Ramos (cell line): ENCODE measurements around the gene TRAK2.
"Not testable (repeated sequence)": the region's sequence is repeated elsewhere in the genome, so short reads cannot be mapped to it uniquely, and the experiment has no call there.

Source experiments
- in situ Hi-C: fragments of 300-500 bp; cut with MboI; formaldehyde crosslinking; loops from one replicate; pipeline ENCODE4 v1.14.3; 2022; ENCODE audit warnings: low sequenced_read_pairs; ENCODE audit not compliant: unreplicated experiment

The TRAK2 gene

GRCh38 chr2:201419057-201419635 is 32.1 kb downstream of the TRAK2 start:
- in situ Hi-C loops: no loop called here

DNA sequence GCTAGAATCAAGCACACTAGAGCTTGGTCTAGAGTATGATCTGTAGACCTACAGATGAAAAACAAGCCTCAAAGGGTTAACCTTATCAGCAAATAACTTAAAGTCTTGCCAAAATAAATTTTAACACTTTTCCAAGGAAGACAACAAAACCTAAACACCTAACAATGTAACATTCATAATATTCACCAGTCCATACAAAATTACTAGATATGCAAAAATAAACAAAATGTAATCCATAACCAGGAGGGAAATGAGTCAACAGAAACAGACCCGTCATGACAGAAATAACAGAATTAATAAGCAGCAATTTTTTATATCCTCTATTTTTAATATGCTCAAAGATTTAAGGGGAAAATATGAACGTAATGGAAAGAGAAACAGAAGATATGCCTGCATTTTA is 36.1 kb downstream of the TRAK2 start:
- in situ Hi-C loops: no loop called here

DNA sequence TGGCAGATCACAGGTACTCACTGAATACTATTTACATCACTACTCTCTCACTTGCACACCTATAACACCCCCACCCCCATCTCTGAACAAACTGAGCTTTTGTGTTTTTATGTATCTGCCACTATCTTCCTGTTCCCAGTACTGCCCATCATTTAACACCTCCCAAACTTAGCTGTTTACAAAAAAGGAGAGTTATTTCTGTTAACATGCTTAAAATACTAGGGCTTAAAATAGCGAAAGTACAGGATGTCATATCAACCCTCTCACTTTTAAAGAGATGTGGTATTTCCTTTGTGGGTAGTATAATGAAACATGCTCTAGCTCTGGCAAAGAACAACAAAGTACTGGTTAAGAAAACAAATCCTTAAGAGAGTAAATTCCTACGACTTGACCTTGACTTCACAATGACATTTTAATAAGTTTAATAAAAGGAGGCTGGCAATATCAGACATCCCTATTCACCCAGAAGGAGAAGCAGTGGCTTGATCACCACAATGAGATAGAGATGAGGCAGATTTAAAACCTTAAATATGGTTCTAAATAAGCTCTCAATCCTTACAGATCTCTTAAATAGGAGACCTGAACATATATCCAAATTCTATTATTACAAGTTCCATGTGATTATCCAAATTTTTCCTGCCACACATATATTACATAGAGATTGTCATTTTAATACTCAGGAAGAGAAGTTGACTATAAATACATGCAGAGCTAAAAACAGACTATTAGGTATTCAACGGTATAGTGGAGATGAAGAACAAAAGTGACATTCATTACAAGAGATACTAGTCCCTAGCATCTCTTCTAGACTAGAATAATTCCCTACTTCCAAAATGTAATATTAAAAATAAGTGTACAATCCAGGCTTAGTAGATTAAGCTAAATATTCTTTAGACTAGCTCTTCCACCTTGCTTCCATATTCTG is 36.9 kb downstream of the TRAK2 start:
- in situ Hi-C loops: no loop called here

DNA sequence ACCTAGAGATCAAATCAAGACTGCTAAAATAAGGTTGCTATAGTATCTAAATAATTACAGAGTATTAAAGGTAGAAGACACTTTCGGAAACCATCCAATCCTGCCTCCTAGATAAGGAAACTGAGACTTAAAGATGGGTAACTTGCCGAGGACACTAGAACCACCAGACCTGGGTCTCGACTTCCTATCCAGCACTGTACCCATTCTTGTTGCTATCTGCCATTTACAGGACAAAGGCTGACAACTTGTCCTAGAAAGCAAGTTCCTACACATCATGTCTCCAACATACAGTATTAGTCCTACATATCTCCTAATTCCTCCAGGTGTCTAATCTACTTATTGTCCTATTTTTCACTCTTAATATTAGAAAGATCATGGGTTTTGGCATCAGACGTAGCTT is 37.7 kb downstream of the TRAK2 start:
- in situ Hi-C loops: no loop called here

GRCh38 chr2:201413143-201413542 is 38.1 kb downstream of the TRAK2 start:
- in situ Hi-C loops: no loop called here

DNA sequence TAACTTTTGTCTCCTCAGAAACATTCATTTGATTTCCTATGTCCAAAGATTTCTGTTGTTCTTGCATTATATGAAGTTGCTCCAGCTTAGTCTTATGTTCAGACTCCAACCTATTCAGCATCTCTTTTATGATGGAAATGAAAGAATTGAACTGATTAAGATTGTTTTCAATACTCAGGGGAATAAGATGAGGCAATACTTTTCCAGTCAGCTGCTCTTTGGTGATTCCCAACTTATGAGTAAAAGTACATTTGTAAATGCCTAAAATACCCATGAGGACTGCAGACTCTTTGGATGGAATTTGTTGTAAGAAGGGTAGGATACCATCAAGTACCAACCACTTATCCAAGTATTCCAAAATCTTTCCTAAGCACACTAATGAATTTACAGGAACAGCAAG is 39.8 kb downstream of the TRAK2 start:
- in situ Hi-C loops: no loop called here

DNA sequence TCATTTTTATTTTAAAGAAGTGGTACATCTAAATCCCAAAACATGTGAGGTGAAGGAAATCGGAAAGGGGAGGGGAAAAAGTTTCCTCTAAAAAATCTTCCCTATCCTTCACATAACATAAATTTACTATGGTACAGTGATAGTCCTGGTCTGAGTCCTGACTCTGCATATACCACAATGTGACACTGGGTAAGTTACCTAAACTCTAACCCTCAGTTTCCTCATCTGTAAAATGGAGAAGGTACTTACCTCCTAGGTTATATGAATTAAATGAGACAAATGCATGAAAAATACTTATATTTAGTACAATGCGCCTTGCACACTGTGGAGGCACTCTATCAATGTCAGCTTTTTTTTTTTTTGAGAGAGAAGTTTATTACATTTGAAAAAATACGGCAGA is 42.3 kb downstream of the TRAK2 start:
- in situ Hi-C loops: no loop called here

DNA sequence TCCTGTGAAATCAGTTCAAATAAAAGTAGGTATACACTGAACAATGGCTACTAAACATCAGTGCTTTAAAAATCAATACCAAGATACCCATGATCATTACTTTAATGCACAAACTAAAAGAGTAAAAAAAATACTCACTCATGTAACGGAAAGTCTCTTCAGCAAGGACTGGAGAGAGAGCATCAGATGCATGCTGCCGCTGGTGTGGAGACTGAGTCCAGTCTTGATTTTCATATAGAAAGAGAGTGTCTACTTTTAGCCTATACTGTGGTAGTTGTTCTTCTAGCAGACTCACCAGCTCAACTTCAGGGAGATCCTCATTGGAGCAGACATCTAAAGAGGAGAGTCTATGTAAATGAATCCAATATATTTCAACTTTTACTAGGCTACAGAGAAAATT is 44.0 kb downstream of the TRAK2 start:
- in situ Hi-C loops: no loop called here

DNA sequence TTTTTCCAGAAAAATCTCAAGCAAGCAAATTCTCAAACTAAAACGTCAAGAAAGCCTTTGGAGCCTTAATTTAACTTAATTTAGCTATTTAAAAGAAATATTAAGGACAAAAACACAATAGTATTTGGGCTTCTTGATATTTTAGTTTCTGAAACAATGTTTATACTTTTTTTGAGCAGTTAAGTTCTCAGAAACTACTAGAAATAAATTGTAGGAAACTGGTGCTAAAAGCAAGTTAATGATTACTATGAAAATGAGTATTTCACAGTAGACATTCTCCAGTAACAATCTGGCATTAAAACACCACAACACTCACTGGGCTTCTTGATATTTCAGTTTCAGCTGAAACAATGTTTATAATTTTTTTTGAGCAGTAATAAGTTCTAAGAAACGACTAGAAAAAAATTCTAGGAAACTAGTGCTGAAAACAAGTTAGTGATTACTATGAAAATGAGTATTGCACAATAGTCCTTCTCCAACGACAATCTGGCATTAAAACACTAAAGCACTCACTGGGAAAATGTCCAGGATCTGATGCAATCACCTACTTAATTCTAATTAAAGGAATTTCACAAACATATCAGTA is 45.1 kb downstream of the TRAK2 start:
- in situ Hi-C loops: no loop called here

DNA sequence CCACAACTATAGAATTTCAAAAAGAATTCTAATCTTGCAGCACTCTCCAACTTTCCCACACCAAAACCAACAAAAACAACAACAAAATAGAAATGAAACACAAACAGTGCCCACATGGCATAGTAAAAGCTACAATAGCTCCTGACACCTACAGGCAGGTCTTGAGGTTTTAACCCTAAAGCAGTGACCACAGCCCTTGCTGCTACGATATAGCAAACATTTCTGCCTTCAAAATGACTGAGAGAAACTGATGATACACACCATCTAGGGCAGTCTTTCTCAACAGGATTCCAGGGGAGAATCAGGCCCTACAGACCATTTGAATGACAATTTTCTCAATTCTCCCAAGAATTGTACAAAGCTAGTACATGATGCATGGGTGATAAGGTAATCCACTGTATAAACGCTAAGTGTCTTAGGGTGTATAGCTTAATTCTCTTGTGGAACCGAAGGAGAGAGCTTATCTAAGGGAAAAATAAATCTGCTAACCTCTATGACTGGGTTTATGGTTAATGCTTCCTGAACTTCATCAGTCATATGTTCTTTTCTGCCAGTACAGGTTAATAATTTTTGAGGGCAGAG is 46.5 kb downstream of the TRAK2 start:
- in situ Hi-C loops: no loop called here

DNA sequence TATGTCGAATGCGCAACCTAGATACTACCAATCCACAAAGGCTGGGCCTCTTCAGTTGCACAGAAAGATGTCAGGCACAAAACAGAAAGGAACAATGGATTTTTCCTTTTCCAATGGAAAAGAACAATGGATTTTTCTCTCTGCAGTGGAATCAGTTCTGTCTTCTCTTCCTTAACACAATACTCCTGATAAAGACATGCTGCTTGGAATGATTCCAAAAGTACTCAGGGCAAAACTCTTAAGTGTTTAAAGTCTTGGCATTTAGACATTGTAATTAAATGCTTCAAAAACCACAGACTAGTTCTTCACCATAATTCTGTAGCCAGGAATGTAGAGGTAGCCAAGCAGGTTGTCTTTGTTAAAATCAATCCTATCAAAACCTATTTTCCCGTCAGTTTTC is 47.4 kb downstream of the TRAK2 start:
- in situ Hi-C loops: no loop called here

GRCh38 chr2:201402651-201403562 is 48.4 kb downstream of the TRAK2 start:
- in situ Hi-C loops: no loop called here

GRCh38 chr2:201401815-201402214 is 49.4 kb downstream of the TRAK2 start:
- in situ Hi-C loops: no loop called here

GRCh38 chr2:201396595-201396994 is 54.7 kb downstream of the TRAK2 start:
- in situ Hi-C loops: no loop called here

GRCh38 chr2:201383136-201383535 is 68.1 kb downstream of the TRAK2 start:
- in situ Hi-C loops: no loop called here

- in situ Hi-C loops: no loop called here
Observed at GRCh38 chr2:201378496-201379397, 72.5 kb downstream of the TRAK2 start.

- in situ Hi-C loops: no loop called here
Observed at GRCh38 chr2:201377218-201377617, 74.0 kb downstream of the TRAK2 start.

DNA sequence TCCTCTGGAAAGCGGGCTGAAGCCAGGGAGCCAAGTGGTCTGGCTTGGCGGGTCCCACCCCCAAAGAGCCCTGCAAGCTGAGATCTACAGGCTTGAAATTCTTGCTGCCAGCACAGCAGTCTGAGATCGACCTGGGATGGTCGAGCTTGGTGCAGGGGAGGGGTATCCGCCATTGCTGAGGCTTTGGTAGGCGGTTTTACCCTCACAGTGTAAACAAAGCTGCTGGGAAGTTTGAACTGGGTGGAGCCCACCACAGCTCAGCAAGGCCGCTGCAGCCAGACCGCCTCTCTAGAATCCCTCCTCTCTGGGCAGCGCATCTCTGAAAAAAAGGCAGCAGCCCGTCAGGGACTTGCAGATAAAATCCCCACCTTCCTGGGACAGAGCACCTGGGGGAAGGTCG is 81.5 kb downstream of the TRAK2 start:
- in situ Hi-C loops: no loop called here

GRCh38 chr2:201369318-201369717 is 81.9 kb downstream of the TRAK2 start:
- in situ Hi-C loops: not testable (repeated sequence)
